GM21717 (cell line): ENCODE data around the gene MEOX2.

ENCODE experiments used
- ATAC-seq: cut with Tn5 transposase; IDR thresholded peaks from one replicate; pipeline ENCODE4 v1.9.1; 2021; ENCODE audit warnings: mild to moderate bottlenecking, moderate library complexity; ENCODE audit not compliant: unreplicated experiment

MEOX2 gene

GRCh38 chr7:15566476-15566875, 120.0 kb downstream of the MEOX2 start:
- no peak for ATAC-seq

- no peak for ATAC-seq
Observed at GRCh38 chr7:15561835-15562234, 124.6 kb downstream of the MEOX2 start, which contains the start of gene AGMO. Gene AGMO, minus strand, starts transcription at chr7:15562015.
